Stimulated activated CD4-positive, alpha-beta T cell treated with anti-CD3 and anti-CD28 coated beads, Interleukin-15, amount 100 ng/mL, for 48 hours (primary cell): Measurements from ENCODE around the gene PIEZO2.
"Not testable (repeated sequence)": the region's sequence is repeated elsewhere in the genome, so short reads cannot be mapped to it uniquely, and the experiment has no call there.

Experiments
- DNase-seq, 2 donors: peaks; one replicate each; pipeline ENCODE4 v3.0.0-alpha.2; 2020; ENCODE audit warnings: low read depth in 2 of 2

PIEZO2 gene

GRCh38 chr18:11148680-11149440 lies 509 bp downstream of the PIEZO2 start:
- DNase-seq: no peak

GRCh38 chr18:11147962-11148679 lies 1.2 kb downstream of the PIEZO2 start:
- DNase-seq: no peak

- DNase-seq: no peak
These were observed 1.9 kb downstream of the PIEZO2 start for GRCh38 chr18:11147371-11147951.

GRCh38 chr18:11146947-11147345 lies 2.4 kb downstream of the PIEZO2 start:
- no peak for DNase-seq

- no peak for DNase-seq
These were observed 3.0 kb downstream of the PIEZO2 start for GRCh38 chr18:11146238-11146946.

- DNase-seq: no peak
These were observed 3.8 kb downstream of the PIEZO2 start for GRCh38 chr18:11145413-11146191.

GRCh38 chr18:11137400-11137799 lies 12.0 kb downstream of the PIEZO2 start:
- DNase-seq: no peak

GRCh38 chr18:11136241-11136640 lies 13.1 kb downstream of the PIEZO2 start:
- no peak for DNase-seq

GRCh38 chr18:11134940-11135339 lies 14.4 kb downstream of the PIEZO2 start:
- DNase-seq: no peak

- not testable (repeated sequence) for DNase-seq
These were observed 20.3 kb downstream of the PIEZO2 start for GRCh38 chr18:11129059-11129458.

- no peak for DNase-seq
These were observed 23.7 kb downstream of the PIEZO2 start for GRCh38 chr18:11125492-11126315.

GRCh38 chr18:11124054-11124453 lies 25.3 kb downstream of the PIEZO2 start:
- DNase-seq: no peak

- no peak for DNase-seq
These were observed 27.9 kb downstream of the PIEZO2 start for GRCh38 chr18:11121443-11121849.

GRCh38 chr18:11119959-11120587 lies 29.3 kb downstream of the PIEZO2 start:
- DNase-seq: no peak

GRCh38 chr18:11119550-11119949 lies 29.8 kb downstream of the PIEZO2 start:
- no peak for DNase-seq

GRCh38 chr18:11118051-11118766 lies 31.2 kb downstream of the PIEZO2 start:
- no peak for DNase-seq

GRCh38 chr18:11115276-11115675 lies 34.1 kb downstream of the PIEZO2 start:
- DNase-seq: no peak

GRCh38 chr18:11114653-11115052 lies 34.7 kb downstream of the PIEZO2 start:
- DNase-seq: no peak

GRCh38 chr18:11113937-11114336 lies 35.4 kb downstream of the PIEZO2 start:
- no peak for DNase-seq
